NCI-H510A treated with DMSO at 0.1 percent for 48 hours (cell line): ENCODE measurements around the gene RFXANK.
A peak's percentile ranks its signal among the peaks of the same experiment; 100 is the strongest.
"Not testable (repeated sequence)": the region's sequence is repeated elsewhere in the genome, so short reads cannot be mapped to it uniquely, and the experiment has no call there.

Source experiments
- DNase-seq: peaks from one replicate; lab custom pipeline; 2025; lab: John Stamatoyannopoulos, UW

The RFXANK gene

DNA sequence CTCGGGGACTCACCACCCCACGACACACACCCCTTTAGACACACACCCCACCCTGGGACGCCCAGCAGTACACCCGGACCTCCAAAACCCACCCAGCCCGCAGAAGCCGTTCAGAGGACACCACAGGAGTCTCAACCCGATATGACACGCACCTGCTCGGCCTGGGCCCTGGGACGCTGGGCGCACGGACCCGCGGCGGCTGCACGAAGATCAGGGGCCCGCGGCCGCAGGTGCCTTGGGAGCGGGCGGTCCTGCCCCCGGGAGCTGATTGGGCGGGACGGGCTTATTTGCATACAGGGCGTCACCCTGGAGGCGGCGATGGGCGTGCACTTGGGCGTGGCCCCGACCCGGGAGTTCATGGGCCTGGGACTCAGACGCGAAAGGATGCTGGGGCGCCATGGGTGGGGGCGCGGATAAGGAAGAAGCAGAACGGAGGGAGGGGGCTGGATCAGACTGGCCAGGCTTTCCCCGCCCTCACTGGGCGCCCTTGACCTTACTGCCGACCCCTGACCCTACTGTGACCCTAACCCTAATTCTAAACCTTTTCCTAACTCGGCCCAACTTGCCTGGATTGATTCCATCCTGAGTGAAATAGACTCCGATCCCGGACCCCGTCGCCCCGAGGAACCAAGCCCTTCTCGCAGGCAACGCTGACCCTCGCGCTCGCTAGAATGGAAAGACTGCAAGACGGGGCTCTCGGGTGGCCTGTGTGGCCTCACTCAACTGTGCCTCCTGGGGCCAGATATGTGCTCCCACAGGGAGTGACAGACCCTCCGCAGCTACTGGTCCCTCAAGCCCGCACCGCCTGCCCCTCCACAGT lies 21.8 kb upstream of the RFXANK start, which contains the start of gene MEF2B:
TSS of gene MEF2B (minus strand) at position 211 of the 820 bp plus-strand sequence. CDS start 19,528 bp downstream, outside the sequence.
- DNase-seq, result peak; percentile 56

DNA sequence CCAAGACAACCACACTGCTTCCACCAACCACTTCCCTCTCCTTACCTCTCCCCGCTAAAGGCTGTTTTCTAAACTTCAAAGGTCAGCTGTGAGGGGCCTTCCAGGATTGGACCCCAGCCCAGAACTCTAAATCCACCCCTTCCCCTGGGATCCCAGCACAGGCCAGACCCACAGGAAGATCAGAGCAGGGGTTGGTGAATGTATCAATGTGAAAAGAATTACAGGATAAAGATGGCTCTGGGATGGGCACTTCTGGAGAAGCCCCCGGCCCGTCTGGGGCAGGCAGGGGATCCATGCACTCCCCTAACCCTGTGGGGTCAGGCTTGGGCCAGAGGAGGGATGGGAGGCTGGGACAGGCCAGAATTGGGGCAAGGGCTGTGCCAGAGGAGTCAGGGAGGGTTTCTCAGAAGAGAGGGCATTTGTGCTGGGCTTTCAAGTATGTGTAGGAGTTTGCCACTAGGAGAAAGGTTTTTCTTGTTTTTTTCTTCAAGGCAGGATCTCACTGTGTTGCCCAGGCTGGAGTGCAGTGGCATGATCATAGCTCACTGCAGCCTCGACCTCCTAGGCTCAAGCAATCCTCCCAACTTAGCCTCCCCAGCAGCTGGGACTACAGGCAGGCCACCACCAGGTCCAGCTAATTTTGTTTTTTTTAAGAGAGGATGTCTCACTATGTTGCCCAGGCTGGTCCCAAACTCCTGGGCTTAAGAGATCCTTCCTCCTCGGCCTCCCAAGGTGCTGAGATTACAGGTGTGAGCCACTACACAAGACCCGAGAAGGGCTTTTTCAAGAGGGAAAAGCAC lies 21.0 kb upstream of the RFXANK start:
- DNase-seq, result no peak

GRCh38 chr19:19171821-19172532 lies 20.1 kb upstream of the RFXANK start:
- DNase-seq, result peak; percentile 11

- DNase-seq, result not testable (repeated sequence)
These were observed 18.8 kb upstream of the RFXANK start for GRCh38 chr19:19173243-19173642.

DNA sequence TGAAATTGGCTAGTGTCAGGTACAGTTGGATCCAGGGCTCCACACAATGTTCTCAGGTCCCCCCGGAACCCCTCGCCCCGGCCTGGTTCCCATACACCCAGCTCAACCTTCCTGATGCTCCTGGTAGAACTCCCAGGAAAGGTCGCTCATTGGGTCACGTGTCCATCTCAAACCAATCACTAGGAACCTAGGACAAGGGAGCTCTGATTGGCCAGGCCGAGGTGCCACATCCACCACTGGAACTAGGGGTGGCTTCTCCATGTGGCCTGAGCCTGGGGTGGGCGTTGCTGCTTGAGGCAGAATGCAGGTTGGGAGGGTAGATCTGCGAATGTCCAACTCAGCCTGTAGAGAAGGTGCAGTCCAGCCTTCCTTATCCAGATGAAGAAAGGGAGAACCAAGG lies 15.1 kb upstream of the RFXANK start:
- no peak for DNase-seq

DNA sequence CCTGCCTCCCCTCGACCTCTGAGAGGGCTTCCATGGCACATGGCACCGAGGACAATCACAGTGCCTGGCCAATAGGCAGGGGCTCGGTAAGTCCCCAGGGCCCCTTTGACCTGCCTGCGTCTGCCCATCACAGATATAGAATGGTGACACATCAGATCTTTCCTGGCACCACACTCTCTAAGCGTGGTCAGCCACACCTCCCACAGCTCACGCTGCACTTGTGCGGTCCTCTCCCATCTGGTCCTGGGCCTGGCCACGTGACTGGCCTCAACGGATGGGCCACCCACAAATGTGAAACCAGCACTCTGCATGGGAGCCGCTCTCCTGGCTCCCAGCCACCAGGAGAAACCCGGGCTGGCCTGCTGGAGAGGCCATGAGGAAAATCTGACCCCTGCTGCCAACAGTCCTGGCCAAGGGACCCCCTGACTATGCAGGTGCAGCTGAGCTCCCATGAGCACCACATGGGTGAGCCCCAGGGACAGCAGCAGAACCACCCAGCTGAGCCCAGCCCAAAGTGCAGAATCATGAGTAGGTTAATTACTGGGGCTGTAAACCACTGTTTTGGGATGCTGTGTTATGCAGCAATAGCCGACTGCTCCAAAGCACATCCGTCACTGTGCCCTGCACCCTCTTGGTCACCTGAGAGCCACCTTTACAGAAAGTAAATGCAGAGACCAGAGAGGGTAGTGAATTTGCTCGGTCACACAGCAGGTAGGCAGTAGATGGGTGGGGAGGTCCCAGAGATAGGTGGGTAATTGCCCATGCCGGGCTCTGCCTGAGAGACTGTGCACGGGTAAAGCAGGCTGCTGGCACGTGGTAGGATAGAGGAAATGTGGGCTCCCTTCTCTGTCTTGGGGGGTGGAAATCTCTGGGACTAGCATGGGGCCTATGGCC lies 12.3 kb upstream of the RFXANK start:
- no peak for DNase-seq

- DNase-seq, result no peak
These were observed 10.5 kb upstream of the RFXANK start for GRCh38 chr19:19181488-19181998.

- DNase-seq, result peak; percentile 17
These were observed 6.0 kb upstream of the RFXANK start for GRCh38 chr19:19185853-19186740.

DNA sequence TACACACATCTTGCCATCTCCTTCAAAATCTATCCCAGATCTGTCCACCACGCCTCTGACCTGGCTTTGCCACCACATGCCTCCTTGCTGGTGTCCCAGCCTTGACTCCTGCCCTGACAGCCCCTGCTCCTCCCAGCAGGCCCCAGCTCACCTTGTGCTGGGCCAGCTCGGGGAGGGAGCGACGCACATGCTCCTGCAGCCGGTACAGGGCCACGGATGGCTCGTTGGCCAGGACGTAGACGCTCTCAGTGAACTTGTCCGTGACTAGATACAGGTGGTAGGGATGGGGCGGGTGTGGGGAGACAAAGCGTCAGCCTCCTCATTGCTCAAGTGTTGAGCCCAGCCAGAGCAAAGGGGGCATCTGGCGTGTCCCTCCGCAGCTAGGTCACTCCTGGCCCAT lies 5.3 kb upstream of the RFXANK start:
- DNase-seq, result no peak

DNA sequence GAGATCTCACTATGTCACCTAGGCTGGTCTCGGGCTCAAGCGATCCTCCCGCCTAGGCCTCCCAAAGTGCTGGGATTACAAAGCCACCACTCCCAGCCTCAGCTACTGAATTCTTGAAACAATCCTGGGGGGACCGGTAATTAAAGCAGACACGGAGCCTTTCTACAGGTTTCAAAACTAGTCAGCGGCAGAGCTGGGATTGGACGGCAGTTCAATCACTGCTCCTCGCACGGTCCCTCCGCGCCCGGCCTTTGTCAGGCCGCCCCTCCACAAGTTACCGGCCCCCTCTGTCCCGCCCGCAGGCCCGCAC lies 335 bp upstream of the RFXANK start:
- no peak for DNase-seq

DNA sequence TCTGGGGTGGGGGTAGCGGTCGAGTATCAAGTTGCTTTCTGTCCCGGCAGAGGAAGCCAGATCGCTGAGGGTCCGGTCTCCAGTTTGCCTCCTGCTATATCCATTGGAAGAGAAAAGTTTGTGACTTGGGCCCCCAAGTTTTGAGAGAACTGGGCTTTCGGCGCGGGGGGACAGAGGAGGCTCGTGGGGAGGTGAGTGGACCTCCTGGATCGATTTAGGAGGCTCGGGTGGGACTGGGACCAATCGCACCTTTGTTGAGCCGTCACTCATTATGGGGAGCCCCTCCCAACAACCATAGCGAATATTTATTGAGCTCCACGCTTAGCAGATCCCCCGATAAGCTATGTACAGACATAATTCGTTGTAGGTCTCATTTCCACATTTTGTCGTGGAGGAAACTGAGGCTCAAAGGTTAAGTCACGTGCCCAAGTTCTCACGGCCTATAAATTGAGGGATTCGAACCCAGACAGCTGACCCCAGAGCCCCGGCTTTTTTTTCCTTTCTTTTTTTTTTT lies 909 bp downstream of the RFXANK start:
- no peak for DNase-seq

GRCh38 chr19:19193926-19194325 lies 1.9 kb downstream of the RFXANK start:
- DNase-seq, result no peak

DNA sequence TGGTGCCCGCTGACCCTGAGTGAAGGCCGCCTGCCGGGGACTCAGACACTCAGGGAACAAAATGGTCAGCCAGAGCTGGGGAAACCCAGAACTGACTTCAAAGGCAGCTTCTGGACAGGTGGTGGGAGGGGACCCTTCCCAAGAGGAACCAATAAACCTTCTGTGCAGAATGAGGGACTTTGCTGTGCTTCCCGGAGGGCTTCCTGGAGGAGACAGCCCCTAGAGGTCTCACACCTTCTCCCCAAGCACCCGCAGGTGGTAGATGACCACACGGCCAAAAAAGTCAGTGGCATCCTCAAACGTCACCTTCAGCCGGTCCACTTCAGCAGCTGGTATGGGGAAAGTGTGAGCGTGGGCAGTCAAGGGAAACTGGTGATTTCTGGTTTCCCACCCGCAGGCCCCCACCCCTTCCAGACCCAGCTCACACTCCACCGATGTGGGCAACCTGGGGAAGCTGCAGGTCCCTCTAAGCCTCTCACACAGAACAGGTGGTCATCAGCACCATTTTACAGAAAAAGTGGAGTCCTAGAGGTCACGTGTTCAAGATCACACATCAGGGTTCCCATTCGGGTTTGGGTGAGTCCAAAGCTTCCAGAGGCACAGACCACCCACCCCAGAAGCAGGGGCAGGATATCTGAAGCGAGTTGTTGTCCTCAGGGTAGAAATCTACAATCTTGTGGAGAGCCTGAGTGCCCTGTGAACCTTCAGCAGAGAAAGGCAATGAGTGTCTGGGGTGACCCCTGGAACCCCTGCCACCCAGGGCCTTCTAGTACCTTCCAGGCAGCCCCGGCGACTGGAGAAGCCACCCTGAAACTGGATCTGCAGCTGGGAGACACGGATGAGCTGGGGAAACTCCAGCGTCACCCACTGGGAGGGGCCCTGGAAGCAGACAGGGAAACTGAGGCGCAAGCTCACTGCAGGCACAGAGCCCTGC lies 9.9 kb downstream of the RFXANK start:
- no peak for DNase-seq

GRCh38 chr19:19202707-19203011 lies 10.6 kb downstream of the RFXANK start:
- DNase-seq, result no peak

DNA sequence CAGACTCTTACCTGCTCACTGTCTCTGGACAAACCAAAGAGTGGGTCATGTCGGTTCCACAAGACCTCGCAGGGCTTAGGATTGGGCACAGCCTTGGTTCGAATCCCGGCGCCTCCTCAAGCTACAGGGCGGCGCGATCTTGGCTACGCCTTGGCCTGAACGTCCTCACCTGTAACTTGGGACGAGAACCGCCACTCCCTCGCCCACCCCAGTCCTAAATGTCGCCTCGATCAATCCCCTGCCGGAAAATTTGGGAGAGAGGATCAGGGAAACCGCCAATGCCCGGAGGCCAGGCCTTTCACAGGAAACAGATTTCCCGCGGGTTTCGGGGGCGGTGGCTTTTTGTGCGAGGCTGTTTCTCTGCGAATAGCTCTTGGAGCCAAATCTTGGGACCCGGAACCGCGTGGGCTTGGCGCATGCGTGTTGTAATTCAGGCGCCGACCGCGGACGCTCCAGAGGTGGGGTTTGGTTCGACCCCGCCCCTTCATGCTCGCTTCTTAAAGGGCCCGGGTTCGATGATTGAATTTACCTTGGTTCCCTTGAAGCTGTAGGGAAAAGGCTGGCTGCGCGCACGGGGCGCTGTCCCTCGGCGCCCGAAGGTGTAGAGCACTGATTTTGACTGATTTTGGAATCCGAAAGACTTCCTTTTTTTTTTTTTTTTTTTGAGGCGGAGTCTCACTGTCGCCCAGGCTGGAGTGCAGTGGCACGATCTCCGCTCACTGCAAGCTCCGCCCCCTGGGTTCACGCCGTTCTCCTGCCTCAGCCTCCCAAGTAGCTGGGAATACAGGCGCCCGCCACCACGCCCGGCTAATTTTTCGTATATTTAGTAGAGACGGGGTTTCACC lies 11.2 kb downstream of the RFXANK start, which contains the start of gene NR2C2AP:
TSS of gene NR2C2AP (minus strand) at position 403 of the 845 bp plus-strand sequence. CDS start at position 49, 354 bp downstream.
- DNase-seq, result peak; percentile 91

DNA sequence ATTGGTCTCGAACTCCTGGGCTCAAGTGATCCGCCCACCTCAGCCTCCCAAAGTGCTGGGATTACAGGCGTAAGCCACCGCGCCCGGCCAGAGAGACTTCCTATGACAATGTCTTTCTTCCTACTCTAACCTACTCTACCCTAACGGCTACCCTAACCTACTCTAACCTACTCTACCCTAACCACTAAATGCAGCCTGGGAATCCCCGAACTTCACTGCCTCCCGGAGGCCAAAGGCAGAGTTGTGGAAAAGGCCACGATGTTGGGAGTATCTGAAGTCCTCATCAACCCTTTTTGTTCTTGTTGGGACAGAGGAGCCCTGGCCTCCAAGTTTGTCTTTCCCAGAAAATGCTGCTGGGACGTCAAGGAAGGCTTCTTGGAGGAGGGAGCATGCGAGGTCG lies 12.1 kb downstream of the RFXANK start:
- no peak for DNase-seq

DNA sequence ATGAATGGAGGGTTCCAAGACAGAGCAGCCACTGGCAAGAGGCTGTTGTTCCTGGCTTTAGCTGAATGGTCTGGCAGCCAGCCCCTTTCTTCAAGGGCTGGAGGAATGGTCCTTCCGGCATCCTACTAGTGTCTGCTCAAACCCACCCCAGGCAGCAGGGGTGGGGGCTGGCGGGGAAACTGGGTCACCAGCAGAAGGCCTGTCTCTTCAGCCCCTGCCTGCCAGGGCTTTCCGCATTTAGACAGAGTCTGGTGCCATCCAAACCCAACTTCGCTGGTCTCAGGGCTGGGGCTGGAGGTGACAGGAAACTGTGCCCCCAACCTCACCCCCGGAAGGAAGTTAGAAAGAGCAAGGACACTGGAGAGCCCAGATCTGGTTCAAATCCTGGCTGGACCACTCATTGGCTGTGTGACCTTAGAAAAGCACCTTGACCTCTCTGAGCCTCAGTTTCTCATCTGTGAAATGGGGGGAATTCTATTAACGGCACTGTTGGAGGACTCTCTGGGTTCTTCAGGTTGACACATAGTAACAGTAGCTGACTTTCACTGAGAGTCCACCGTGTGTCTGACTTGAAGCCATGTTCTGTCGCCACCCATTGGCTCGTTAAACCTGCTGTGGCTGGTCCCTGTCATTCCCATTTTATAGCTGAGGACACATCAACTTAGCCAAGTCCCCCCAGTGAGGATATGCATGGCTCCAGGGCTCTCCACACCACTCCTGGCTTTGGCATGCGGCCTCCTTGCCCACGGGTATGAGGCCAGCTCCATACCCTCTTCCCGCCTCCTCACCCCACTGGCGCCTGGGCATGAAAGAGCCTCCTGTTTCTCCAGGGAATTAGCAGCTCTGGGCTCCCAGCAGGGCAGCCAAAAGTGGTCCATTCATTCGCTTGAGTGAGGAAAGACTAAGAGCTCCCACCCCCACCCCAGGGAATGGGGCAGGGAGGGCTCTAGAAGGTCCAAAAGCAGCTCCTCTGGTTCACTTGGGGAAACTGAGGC lies 13.7 kb downstream of the RFXANK start:
- DNase-seq, result no peak
